ENCODE results near the gene HAUS8. TPM values are rescaled to one million over a fixed set of nuclear protein-coding genes. Genes with fewer than 3 reads are reported as not detected.

Gene HAUS8
- total RNA-seq, 1 experiment from 2014 or later = 66.4 TPM

- POLR2A ChIA-PET (ENCODE audit: low non-redundant PET) = no interaction called here
- no peak for TF ChIP-seq EZH2 (IDR thresholded peaks at IDR 0.05; ENCODE audit: borderline replicate concordance, low read depth, low read length, poor library complexity, severe bottlenecking)
- no peak for TF ChIP-seq CTCF (conservative IDR thresholded peaks at IDR 0.05; ENCODE audit: low read depth, low read length)
- no TSS peak for BruUV-seq (replicated peaks)
- Histone ChIP-seq H3K4me1 (ENCODE audit: insufficient read depth, low read length, poor library complexity, severe bottlenecking) (no peaks in the 10 kb centered on the region), H3K27ac (ENCODE audit: low read depth, low read length, poor library complexity, severe bottlenecking) (no peak overlapping the region), H3K27me3 (replicated peaks; ENCODE audit: insufficient read depth, low read depth, low read length, poor library complexity) (no peaks in the 10 kb centered on the region), H3K36me3 (ENCODE audit: insufficient read depth, low read length, poor library complexity, severe bottlenecking) (no peaks in the 10 kb centered on the region), H3K4me3 (ENCODE audit: low read depth, low read length, poor library complexity, severe bottlenecking) (no peak overlapping the region), H3K9me3 (ENCODE audit: low read depth, low read length, poor library complexity, severe bottlenecking) (no peaks in the 10 kb centered on the region)
- intact Hi-C loops (cut with micrococcal nuclease; ENCODE audit: unreplicated experiment) = no loop called here
- no peak for DNase-seq (ENCODE audit: low spot score)
- CTCF ChIA-PET = interaction anchor here (0.7 kb wide), 1 partner anchor 243 kb away, joined by 8 read pairs; no protein-coding TSS in a partner anchor
Measured at GRCh38 chr19:17041976-17042375, 33.3 kb downstream of the HAUS8 start.

- H3K4me3 ChIP-seq (ENCODE audit: low read depth, low read length, poor library complexity, severe bottlenecking) = no peak overlapping the region
- intact Hi-C loops (cut with micrococcal nuclease; ENCODE audit: unreplicated experiment) = no loop called here
- no peaks in the 10 kb centered on the region for H3K4me1 ChIP-seq (ENCODE audit: insufficient read depth, low read length, poor library complexity, severe bottlenecking)
- no TSS peak for BruUV-seq (replicated peaks)
- H3K27me3 ChIP-seq (replicated peaks; ENCODE audit: insufficient read depth, low read depth, low read length, poor library complexity) = peaks cover 3% of the 10 kb centered on the region
- ChIA-PET CTCF (no interaction called here), POLR2A (ENCODE audit: low non-redundant PET) (no interaction called here)
- DNase-seq (ENCODE audit: low spot score) = no peak
- H3K36me3 ChIP-seq (ENCODE audit: insufficient read depth, low read length, poor library complexity, severe bottlenecking) = no peaks in the 10 kb centered on the region
- no peak overlapping the region for H3K27ac ChIP-seq (ENCODE audit: low read depth, low read length, poor library complexity, severe bottlenecking)
- no peak for TF ChIP-seq EZH2 (IDR thresholded peaks at IDR 0.05; ENCODE audit: borderline replicate concordance, low read depth, low read length, poor library complexity, severe bottlenecking)
- no peak for TF ChIP-seq CTCF (conservative IDR thresholded peaks at IDR 0.05; ENCODE audit: low read depth, low read length)
- H3K9me3 ChIP-seq (ENCODE audit: low read depth, low read length, poor library complexity, severe bottlenecking) = no peaks in the 10 kb centered on the region
Measured at GRCh38 chr19:17037966-17038500, 37.2 kb downstream of the HAUS8 start.

GRCh38 chr19:17037184-17037583 lies 38.1 kb downstream of the HAUS8 start:
- Histone ChIP-seq H3K9me3 (ENCODE audit: low read depth, low read length, poor library complexity, severe bottlenecking) (no peaks in the 10 kb centered on the region), H3K4me1 (ENCODE audit: insufficient read depth, low read length, poor library complexity, severe bottlenecking) (no peaks in the 10 kb centered on the region), H3K27ac (ENCODE audit: low read depth, low read length, poor library complexity, severe bottlenecking) (no peak overlapping the region), H3K27me3 (replicated peaks; ENCODE audit: insufficient read depth, low read depth, low read length, poor library complexity) (peaks cover 4% of the 10 kb centered on the region), H3K4me3 (ENCODE audit: low read depth, low read length, poor library complexity, severe bottlenecking) (no peak overlapping the region), H3K36me3 (ENCODE audit: insufficient read depth, low read length, poor library complexity, severe bottlenecking) (no peaks in the 10 kb centered on the region)
- BruUV-seq (replicated peaks) = no TSS peak
- intact Hi-C loops (cut with micrococcal nuclease; ENCODE audit: unreplicated experiment) = no loop called here
- CTCF ChIA-PET = no interaction called here
- DNase-seq (ENCODE audit: low spot score) = no peak
- TF ChIP-seq EZH2 (IDR thresholded peaks at IDR 0.05; ENCODE audit: borderline replicate concordance, low read depth, low read length, poor library complexity, severe bottlenecking) (no peak), CTCF (conservative IDR thresholded peaks at IDR 0.05; ENCODE audit: low read depth, low read length) (no peak)
- POLR2A ChIA-PET (ENCODE audit: low non-redundant PET) = no interaction called here

Measured in A673 (cell line).